Gastroesophageal sphincter (tissue), 3 donors: ENCODE results near the gene F5.

Experiments used
- POLR2A ChIP-seq, 2 donors: fragments of 450-650 bp; IDR thresholded peaks; one replicate each; pipeline ENCODE4 v1.6.1; 2017; ENCODE audit warnings: antibody characterized with exemption in 2 of 2, mild to moderate bottlenecking in 2 of 2, moderate library complexity in 1 of 2
- TF ChIP-seq, protein P1 (sequence below), 4 experiments: fragments of 200-600 bp in 2 of 4; fragments of 450-650 bp in 2 of 4; sonication (generic) in 1 of 4; IDR thresholded peaks; one replicate each; pipeline ENCODE4 v1.5.1; 2017 to 2019; ENCODE audit warnings: antibody characterized with exemption in 4 of 4, mild to moderate bottlenecking in 2 of 4, moderate library complexity in 2 of 4

DNA sequence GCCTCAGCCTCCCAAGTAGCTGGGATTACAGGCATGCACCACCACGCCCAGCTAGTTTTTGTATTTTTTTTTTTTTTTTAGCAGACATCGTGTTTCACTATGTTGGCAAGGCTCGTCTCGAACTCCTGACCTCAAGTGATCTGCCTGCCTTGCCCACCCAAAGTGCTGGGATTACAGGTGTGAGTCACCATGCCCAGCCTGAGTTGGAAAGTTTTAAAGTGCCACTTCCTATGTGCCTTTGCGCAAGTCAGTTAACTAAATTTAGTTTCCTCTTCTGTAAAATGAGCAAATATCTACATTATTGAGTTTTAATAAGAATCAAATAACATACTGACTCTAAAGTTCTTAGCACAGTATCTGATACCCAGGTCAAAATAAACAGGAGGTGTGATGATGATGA lies 112.9 kb downstream of the F5 start:
- no peak for TF ChIP-seq POLR2A (IDR thresholded peaks at IDR 0.05)
- TF ChIP-seq, protein P1, sequence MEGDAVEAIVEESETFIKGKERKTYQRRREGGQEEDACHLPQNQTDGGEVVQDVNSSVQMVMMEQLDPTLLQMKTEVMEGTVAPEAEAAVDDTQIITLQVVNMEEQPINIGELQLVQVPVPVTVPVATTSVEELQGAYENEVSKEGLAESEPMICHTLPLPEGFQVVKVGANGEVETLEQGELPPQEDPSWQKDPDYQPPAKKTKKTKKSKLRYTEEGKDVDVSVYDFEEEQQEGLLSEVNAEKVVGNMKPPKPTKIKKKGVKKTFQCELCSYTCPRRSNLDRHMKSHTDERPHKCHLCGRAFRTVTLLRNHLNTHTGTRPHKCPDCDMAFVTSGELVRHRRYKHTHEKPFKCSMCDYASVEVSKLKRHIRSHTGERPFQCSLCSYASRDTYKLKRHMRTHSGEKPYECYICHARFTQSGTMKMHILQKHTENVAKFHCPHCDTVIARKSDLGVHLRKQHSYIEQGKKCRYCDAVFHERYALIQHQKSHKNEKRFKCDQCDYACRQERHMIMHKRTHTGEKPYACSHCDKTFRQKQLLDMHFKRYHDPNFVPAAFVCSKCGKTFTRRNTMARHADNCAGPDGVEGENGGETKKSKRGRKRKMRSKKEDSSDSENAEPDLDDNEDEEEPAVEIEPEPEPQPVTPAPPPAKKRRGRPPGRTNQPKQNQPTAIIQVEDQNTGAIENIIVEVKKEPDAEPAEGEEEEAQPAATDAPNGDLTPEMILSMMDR (IDR thresholded peaks at IDR 0.05), result no peak
